ENCODE measurements around the gene IFI27L1. TPM values are rescaled to one million over a fixed set of nuclear protein-coding genes. Genes with fewer than 3 reads are reported as not detected.
"Not testable (repeated sequence)": the region's sequence is repeated elsewhere in the genome, so short reads cannot be mapped to it uniquely, and the experiment has no call there.

IFI27L1 gene
- total RNA-seq, 1 donor from 2014 or later, result 5.0 TPM

GRCh38 chr14:94048691-94049624 lies 32.2 kb upstream of the IFI27L1 start:
- DNase-seq, result peak; percentile 50

DNA sequence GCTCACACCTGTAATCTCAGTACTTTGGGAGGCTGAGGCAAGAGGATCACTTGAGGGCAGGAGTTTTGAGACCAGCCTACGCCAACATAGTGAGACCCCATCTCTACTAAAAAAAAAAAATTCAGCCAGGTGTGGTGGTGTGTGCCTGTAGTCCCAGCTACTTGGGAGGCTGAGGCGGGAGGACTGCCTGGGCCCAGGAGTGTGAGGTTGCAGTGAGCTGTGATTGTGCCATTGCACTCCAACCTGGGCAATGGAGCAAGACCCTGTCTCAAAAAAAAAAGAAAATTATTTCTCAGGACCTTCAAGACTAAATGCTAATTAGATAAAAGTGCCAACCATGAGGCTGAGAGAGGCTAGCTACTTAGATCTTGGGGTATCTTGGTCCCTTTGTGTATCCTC lies 31.5 kb upstream of the IFI27L1 start:
- DNase-seq, result no peak

GRCh38 chr14:94050231-94050880 lies 30.8 kb upstream of the IFI27L1 start:
- DNase-seq, result peak; percentile 18

GRCh38 chr14:94051115-94051514 lies 30.0 kb upstream of the IFI27L1 start:
- peak; percentile 61 for DNase-seq

DNA sequence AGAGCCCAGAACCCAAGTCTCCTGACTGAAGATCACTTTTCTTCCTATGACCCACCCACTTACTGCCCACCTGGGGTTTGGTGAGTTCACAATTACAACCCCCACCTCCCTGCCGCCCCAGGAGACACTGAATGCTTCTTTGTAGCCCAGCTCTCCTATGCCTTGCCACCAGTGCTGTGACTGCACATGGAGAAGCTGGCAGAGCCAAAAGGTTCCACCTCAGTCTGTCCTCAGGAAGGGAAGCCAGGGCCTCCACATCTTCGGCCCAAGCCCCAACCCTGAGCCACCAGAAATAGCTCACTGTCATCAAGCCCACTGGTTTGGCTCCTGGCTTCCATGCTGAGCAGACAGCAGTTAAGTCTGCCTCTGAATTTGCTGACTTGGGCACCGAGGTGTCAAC lies 29.3 kb upstream of the IFI27L1 start:
- no peak for DNase-seq

GRCh38 chr14:94052199-94052598 lies 28.9 kb upstream of the IFI27L1 start:
- no peak for DNase-seq

DNA sequence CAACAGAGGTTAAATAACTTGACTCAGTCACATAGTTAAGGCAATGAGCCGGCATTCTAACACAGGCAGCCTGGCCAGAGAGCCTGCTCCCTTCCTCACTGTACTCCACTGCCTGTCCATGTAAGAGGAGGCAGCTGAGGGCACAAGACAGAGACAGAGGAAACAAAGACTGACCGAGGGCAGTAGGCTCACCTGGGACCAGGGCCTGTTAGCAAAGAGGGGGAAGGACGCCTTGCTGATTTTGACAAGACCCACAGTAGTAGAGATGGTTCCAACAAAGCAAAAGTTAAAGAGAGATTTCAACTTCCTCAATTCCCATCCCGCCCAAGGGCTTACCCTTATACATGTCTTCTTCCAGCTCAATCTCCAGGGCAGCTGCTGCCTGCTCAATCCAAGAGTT lies 28.4 kb upstream of the IFI27L1 start:
- DNase-seq, result no peak

DNA sequence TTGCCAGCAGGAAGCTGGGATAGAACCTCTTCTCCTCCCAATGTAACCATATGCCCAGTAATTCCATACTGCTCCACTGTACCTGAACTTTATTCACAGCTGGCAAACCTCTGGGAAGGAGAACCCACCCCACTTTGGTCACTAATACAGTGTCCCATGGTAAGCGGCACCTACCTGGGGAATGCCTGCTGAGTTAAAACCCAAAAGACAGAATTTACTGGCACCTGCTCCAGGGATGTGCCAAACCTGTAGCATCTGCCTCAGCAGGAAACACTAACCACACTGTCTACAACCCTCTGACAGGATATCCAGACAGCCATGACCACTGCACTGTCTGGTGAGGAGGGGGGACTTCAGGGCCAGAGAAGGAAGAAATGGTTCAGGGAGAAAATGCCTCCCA lies 26.7 kb upstream of the IFI27L1 start:
- no peak for DNase-seq

- no peak for DNase-seq
Measured at GRCh38 chr14:94054936-94055335, 26.2 kb upstream of the IFI27L1 start.

GRCh38 chr14:94056579-94057308 lies 24.4 kb upstream of the IFI27L1 start:
- no peak for DNase-seq

- no peak for DNase-seq
Measured at GRCh38 chr14:94058128-94058673, 22.9 kb upstream of the IFI27L1 start.

- DNase-seq, result no peak
Measured at GRCh38 chr14:94058674-94059138, 22.4 kb upstream of the IFI27L1 start.

DNA sequence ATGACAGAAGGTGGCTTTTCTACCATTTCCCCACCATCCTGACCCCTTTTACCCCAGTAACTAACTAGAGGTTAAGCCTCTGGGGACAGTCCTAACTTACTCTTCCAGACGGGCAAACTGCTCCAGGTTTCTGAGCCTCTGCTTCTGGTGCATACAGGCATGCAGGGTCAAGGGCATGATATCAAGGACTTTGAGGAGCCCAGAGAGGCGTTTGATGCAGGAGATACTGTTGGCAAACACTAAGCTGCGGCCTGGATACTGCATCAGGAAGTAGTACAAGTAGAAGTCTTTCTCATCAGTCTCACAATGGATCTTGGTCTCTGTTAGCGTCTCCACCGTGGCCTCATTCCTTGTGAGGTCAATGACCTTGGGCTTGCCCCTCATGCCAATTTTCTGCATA lies 21.1 kb upstream of the IFI27L1 start:
- no peak for DNase-seq

GRCh38 chr14:94062344-94062940 lies 18.7 kb upstream of the IFI27L1 start:
- DNase-seq, result no peak

- DNase-seq, result peak; percentile 28
Measured at GRCh38 chr14:94066089-94066676, 14.9 kb upstream of the IFI27L1 start.

DNA sequence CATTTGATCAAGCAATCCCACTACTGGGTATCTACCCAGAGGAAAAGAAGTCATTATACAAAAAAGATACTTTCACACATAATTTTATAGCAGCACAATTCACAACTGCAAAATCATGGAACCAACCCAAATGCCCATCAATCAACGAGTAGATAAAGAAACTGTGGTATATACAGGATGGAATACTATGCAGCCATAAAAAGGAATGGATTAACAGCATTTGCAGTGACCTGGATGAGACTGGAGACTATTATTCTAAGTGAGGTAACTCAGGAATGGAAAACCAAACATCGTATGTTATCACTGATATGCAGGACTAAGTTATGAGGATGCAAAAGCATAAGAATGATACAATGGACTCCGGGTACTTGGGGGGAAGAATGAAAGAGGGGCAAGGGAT lies 9.0 kb upstream of the IFI27L1 start:
- not testable (repeated sequence) for DNase-seq

GRCh38 chr14:94074534-94074933 lies 6.6 kb upstream of the IFI27L1 start:
- DNase-seq, result no peak

DNA sequence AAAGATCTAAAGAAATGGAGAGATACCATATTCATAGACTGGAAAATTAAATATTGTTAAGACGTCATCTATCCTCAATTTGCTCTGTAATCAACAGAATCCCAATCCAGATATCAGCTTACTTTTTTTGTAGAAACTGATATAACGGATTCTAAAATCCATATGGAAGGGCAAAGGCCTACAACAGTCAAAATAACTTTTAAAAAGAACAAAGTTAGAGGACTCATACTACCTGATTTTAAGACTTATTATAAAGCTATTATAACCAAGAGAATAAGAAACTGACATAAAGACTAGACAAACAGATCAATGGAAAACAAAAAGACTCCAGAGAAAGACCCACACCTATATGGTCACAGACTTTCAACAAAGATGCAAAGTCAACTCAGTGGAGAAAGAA lies 6.1 kb upstream of the IFI27L1 start:
- DNase-seq, result no peak

DNA sequence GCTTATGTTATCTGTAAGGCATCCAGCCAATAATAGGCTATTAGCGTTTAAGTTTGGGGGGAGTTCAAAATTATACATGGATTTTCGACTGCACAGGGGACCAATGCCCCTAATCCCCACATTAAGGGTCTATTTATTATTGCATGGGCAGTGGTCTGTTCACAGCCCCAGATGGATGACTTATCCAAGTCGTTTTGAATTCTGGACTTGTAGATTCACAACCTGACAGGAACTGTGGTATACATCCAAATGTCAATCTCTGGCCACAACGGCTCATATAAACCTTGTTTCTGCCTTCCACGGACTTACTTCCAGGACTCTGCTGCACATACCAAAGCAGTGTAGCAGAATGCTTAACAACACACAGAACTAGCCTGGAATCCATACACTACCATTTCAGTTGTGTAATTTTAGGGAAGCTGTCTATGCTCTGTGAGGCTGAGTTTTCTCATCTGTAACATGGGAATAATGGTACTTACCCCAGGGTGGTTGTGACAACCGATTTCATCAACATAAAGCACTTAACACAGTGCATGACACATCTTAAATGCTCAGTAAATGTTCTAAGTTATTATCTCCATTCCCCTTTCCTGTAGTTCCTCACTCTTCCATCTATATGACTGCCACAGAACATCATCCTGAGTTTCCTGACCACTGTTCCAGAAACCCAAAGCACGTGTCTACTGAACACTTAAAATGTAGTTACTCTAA lies 3.8 kb upstream of the IFI27L1 start:
- no peak for DNase-seq

DNA sequence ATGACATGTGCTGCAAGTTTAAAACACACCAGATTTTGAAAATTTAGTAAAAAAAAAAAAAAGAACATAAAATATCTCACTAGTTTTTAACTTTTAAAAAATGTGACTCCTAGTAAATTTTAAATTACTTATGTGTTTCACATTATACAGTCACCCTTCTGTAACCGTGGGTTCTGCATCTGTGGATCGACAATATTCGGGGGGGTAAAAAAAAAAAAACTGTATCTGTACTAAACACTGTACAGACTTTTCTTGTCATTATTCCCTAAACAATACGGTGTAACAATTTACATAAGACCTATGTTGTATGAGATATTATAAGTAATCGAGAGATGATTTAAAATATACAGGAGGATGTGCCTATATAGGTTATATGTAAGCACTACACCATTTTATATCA lies 3.3 kb upstream of the IFI27L1 start:
- no peak for DNase-seq
